HepG2 (cell line): ENCODE measurements around the gene KRT77. TPM values are rescaled to one million over a fixed set of nuclear protein-coding genes. Genes with fewer than 3 reads are reported as not detected.

Experiments
- ATAC-seq: fragments of 200-7000 bp; cut with Tn5 transposase; 3 replicates; pipeline ENCODE4 v1.9.1; 2020; ENCODE audit warnings: mild to moderate bottlenecking, moderate library complexity
- BruUV-seq: library from RNA; stranded (reverse); fragments of 400-500 nt; replicated peaks from 2 replicates; lab custom pipeline; 2021; lab: Mats Ljungman, UMichigan
- CTCF ChIA-PET: fragments of 300-600 bp; formaldehyde crosslinking; extraction: SDS; loops from one replicate; lab custom pipeline; 2021; ENCODE audit warnings: low total read pairs, inconsistent platforms, low intra/inter-chr PET ratio; lab: Yijun Ruan, JAX
- POLR2A ChIA-PET: fragments of 350-600 bp; sonication (Branson Sonifier 250); formaldehyde crosslinking; loops from one replicate; lab custom pipeline; 2020; ENCODE audit warnings: antibody characterized with exemption, inconsistent platforms; lab: Yijun Ruan, JAX
- DNase-seq: peaks from one replicate; pipeline ENCODE4 v3.0.0-alpha.2; 2015; ENCODE audit warnings: low spot score
- FAIRE-seq: peaks from 3 replicates; lab custom pipeline; 2011; peaks lifted over from hg19 to GRCh38; lab: Jason Lieb, UNC
- H2AFZ ChIP-seq: one replicate; pipeline ENCODE4 v1.6.1; 2011; ENCODE audit warnings: low read length, inconsistent platforms
- H3K27ac ChIP-seq: fragments of 300-600 bp; 3 replicates; pipeline ENCODE4 v1.8.0; 2011; ENCODE audit warnings: mixed run types, mild to moderate bottlenecking, mixed read lengths, low read length, inconsistent platforms; ENCODE audit not compliant: insufficient read depth; ENCODE audit errors: extremely low read length
- H3K27me3 ChIP-seq, 2 experiments: fragments of 200-600 bp in 1 of 2; 2 replicates in 1 of 2; 3 replicates in 1 of 2; pipeline versions ENCODE4 v1.6.0 to v1.8.0; 2011; ENCODE audit warnings: low read length in 2 of 2, mild to moderate bottlenecking in 2 of 2, moderate library complexity in 2 of 2, inconsistent platforms in 1 of 2; ENCODE audit not compliant: insufficient read depth in 2 of 2, control insufficient read depth in 1 of 2
- H3K36me3 ChIP-seq, 2 experiments: fragments of 200-600 bp in 1 of 2; replicated peaks in 1 of 2; 2 replicates in 1 of 2; 3 replicates in 1 of 2; pipeline versions ENCODE4 v1.5.1 to v1.8.0; 2011; ENCODE audit warnings: low read length in 2 of 2, inconsistent platforms in 1 of 2; ENCODE audit not compliant: insufficient read depth in 2 of 2, control insufficient read depth in 1 of 2
- H3K4me1 ChIP-seq: 2 replicates; pipeline ENCODE4 v1.5.1; 2012; ENCODE audit warnings: low read length, inconsistent platforms; ENCODE audit not compliant: insufficient read depth
- H3K4me2 ChIP-seq: 2 replicates; pipeline ENCODE4 v1.6.0; 2011; ENCODE audit warnings: low read depth, low read length, inconsistent platforms
- H3K4me3 ChIP-seq, 3 experiments: fragments of 200-600 bp in 1 of 3; sonication (generic), shearing (Covaris generic) in 1 of 3; replicated peaks in 1 of 3; 2 replicates each; pipeline ENCODE4 v1.5.1; 2011 to 2016; ENCODE audit warnings: low read length in 3 of 3, inconsistent platforms in 2 of 3, low read depth in 2 of 3, mild to moderate bottlenecking in 2 of 3, control low read depth in 1 of 3, mixed read lengths in 1 of 3; ENCODE audit not compliant: insufficient read depth in 1 of 3
- H3K79me2 ChIP-seq: one replicate; pipeline ENCODE4 v1.6.1; 2011; ENCODE audit warnings: low read length, inconsistent platforms; ENCODE audit not compliant: insufficient read depth
- H3K9ac ChIP-seq: 2 replicates; pipeline ENCODE4 v1.6.0; 2011; ENCODE audit warnings: mild to moderate bottlenecking, low read depth, low read length, inconsistent platforms; ENCODE audit not compliant: insufficient read depth
- H3K9me3 ChIP-seq: 2 replicates; pipeline ENCODE4 v1.5.1; 2012; ENCODE audit warnings: mild to moderate bottlenecking, low read length
- H4K20me1 ChIP-seq: 2 replicates; pipeline ENCODE4 v1.6.0; 2011; ENCODE audit warnings: inconsistent platforms, mild to moderate bottlenecking, low read length, moderate library complexity; ENCODE audit not compliant: insufficient read depth
- HNF4A ChIP-seq: sonication (generic); formaldehyde crosslinking; IDR thresholded peaks from 2 replicates; pipeline ENCODE4 v1.4.0; 2020; ENCODE audit warnings: missing genetic modification reagents
- ZBTB34 ChIP-seq: sonication (generic); formaldehyde crosslinking; IDR thresholded peaks from 2 replicates; pipeline ENCODE4 v1.8.0; 2022; ENCODE audit warnings: mild to moderate bottlenecking, missing genetic modification reagents
- ZNF318 ChIP-seq: sonication (generic); formaldehyde crosslinking; IDR thresholded peaks from 2 replicates; pipeline ENCODE4 v1.4.0; 2020; ENCODE audit warnings: mild to moderate bottlenecking, missing genetic modification reagents
- ZNF879 ChIP-seq: sonication (generic); formaldehyde crosslinking; IDR thresholded peaks from 2 replicates; pipeline ENCODE4 v1.8.1; 2023; ENCODE audit warnings: missing genetic modification reagents
- WGBS: methylation state at CpG from one replicate; pipeline ENCODE4 v1.1.6; 2017; ENCODE audit warnings: low lambda C conversion rate; 5-methylcytosine and 5-hydroxymethylcytosine counted together
- in situ Hi-C: cut with HindIII; loops from 2 replicates; pipeline ENCODE4 v1.10.0; 2017; ENCODE audit warnings: low pct_unique_long_range_greater_than_20kb; ENCODE audit not compliant: extremely low pct_ligation_motif_present
- intact Hi-C: fragments of 100-400 bp; cut with micrococcal nuclease; formaldehyde crosslinking; loops from one replicate; pipeline ENCODE4 v1.10.0; 2022; ENCODE audit not compliant: unreplicated experiment
- polyA plus RNA-seq, 8 experiments: library from polyadenylated mRNA; depleted of rRNA in 3 of 8; stranded (reverse) in 7 of 8; unstranded in 1 of 8; fragments of >200 nt; fragmentation: Illumina TruSeq in 4 of 8; extraction: Trizol in 4 of 8; gene quantifications; 2 replicates each; pipeline versions ENCODE4 v1.2.1 to v1.2.3, GENCODE V29; 2011 to 2016; ENCODE audit warnings: low read depth in 4 of 8, missing spikeins in 1 of 8, mixed read lengths in 1 of 8; ENCODE audit not compliant: insufficient read depth in 1 of 8
- total RNA-seq, 5 experiments: library from RNA; depleted of rRNA; stranded (reverse); fragments of >200 nt; fragmentation: Illumina TruSeq; extraction: Trizol; gene quantifications; 2 replicates each; pipeline ENCODE4 v1.2.3, GENCODE V29; 2016; ENCODE audit warnings: low read depth in 1 of 5

The KRT77 gene
- total and polyA plus RNA-seq, 2 of the 13 experiments (the other 11 are each of a cell fraction or from before 2014, with no cell fraction given) = not detected

- TF ChIP-seq ZBTB34 (CRISPR knock-in tag) = no peak
Observed at GRCh38 chr12:52659395-52659794, 43.9 kb downstream of the KRT77 start (continued).

- no peak for FAIRE-seq
Observed at GRCh38 chr12:52658196-52658595, 45.1 kb downstream of the KRT77 start.

More at GRCh38 chr12:52658196-52658595, 45.1 kb downstream of the KRT77 start:
- H3K36me3 ChIP-seq = no peaks in the 10 kb centered on the region
- no peaks in the 10 kb centered on the region for H4K20me1 ChIP-seq
- ATAC-seq = no peak
- 0% methylated on average over 4 of the region's 4 CpGs for WGBS
- H3K79me2 ChIP-seq = no peaks in the 10 kb centered on the region
- BruUV-seq = no TSS peak
- H3K4me2 ChIP-seq = no peak overlapping the region
- ChIA-PET POLR2A (no interaction called here), CTCF (no interaction called here)
- H3K4me1 ChIP-seq = no peaks in the 10 kb centered on the region
- H3K4me3 ChIP-seq = no peak overlapping the region
- DNase-seq = no peak
- no peaks in the 10 kb centered on the region for H3K9me3 ChIP-seq
- H2AFZ ChIP-seq = no peak overlapping the region
- no peak overlapping the region for H3K9ac ChIP-seq
- H3K27ac ChIP-seq = no peak overlapping the region
- intact Hi-C loops (no loop called here), in situ Hi-C loops (no loop called here)
- H3K27me3 ChIP-seq = peaks cover 5 to 34% of the 10 kb centered on the region in 2 experiments; a peak in 4 of 5 replicates
- TF ChIP-seq ZNF318 (CRISPR knock-in tag) (no peak), ZNF879 (CRISPR knock-in tag) (no peak), HNF4A (no peak)
